H1 (cell line): Measurements from ENCODE around the gene TXN2. TPM values are rescaled to one million over a fixed set of nuclear protein-coding genes. Genes with fewer than 3 reads are reported as not detected.

Experiments used
- CTCF ChIA-PET: fragments of 300-600 bp; sonication (Branson Sonifier 250); formaldehyde crosslinking; loops from one replicate; lab custom pipeline; 2021; ENCODE audit not compliant: partially characterized antibody; lab: Charles Lee
- POLR2A ChIA-PET: fragments of 300-600 bp; sonication (Branson Sonifier 250); formaldehyde crosslinking; loops from one replicate; lab custom pipeline; 2021; ENCODE audit warnings: inconsistent platforms; ENCODE audit not compliant: partially characterized antibody; lab: Charles Lee
- DNase-seq, 2 experiments: peaks; one replicate each; pipeline versions ENCODE4 v3.0.0 to v3.0.0-alpha.2; 2010 to 2022; ENCODE audit warnings: low spot score in 2 of 2, low read depth in 1 of 2, mixed read lengths in 1 of 2
- FAIRE-seq: peaks from 2 replicates; lab custom pipeline; 2011; peaks lifted over from hg19 to GRCh38; lab: Jason Lieb, UNC
- H2AFZ ChIP-seq: 2 replicates; pipeline ENCODE4 v1.8.1; 2012; ENCODE audit warnings: low read length, inconsistent platforms
- H2AK5ac ChIP-seq: 2 replicates; pipeline ENCODE4 v1.6.1; 2013; ENCODE audit warnings: low read depth, low read length
- H2BK120ac ChIP-seq: replicated peaks from 2 replicates; pipeline ENCODE3; 2013; ENCODE audit warnings: low read depth, low read length, inconsistent platforms
- H2BK12ac ChIP-seq: 2 replicates; pipeline ENCODE4 v1.6.1; 2013; ENCODE audit warnings: low read depth, low read length
- H2BK15ac ChIP-seq: 2 replicates; pipeline ENCODE4 v1.6.1; 2013; ENCODE audit warnings: low read length
- H2BK20ac ChIP-seq: 2 replicates; pipeline ENCODE4 v1.6.1; 2013; ENCODE audit warnings: low read length
- H2BK5ac ChIP-seq: 2 replicates; pipeline ENCODE4 v1.6.1; 2013; ENCODE audit warnings: low read depth, low read length
- H3K14ac ChIP-seq: 2 replicates; pipeline ENCODE4 v1.6.1; 2013; ENCODE audit warnings: inconsistent platforms; ENCODE audit not compliant: insufficient read length
- H3K18ac ChIP-seq: 2 replicates; pipeline ENCODE4 v1.6.1; 2013; ENCODE audit warnings: low read length; ENCODE audit errors: extremely low read depth
- H3K23ac ChIP-seq: 2 replicates; pipeline ENCODE4 v1.6.1; 2013; ENCODE audit warnings: inconsistent platforms; ENCODE audit not compliant: insufficient read length
- H3K23me2 ChIP-seq: 2 replicates; pipeline ENCODE4 v1.6.1; 2013; ENCODE audit warnings: low read depth, low read length
- H3K27ac ChIP-seq: 2 replicates; pipeline ENCODE4 v1.6.1; 2011; ENCODE audit warnings: low read depth, low read length, inconsistent platforms
- H3K27me3 ChIP-seq, 4 experiments: replicated peaks in 1 of 4; 1 replicate in 1 of 4; 2 replicates in 3 of 4; pipeline versions ENCODE4 v1.6.1 to v1.8.1; 2011 to 2013; ENCODE audit warnings: low read length in 3 of 4, mild to moderate bottlenecking in 3 of 4, inconsistent platforms in 2 of 4, mixed read lengths in 2 of 4, moderate library complexity in 1 of 4; ENCODE audit not compliant: control insufficient read depth in 3 of 4, insufficient read depth in 3 of 4; ENCODE audit errors: extremely low read depth in 1 of 4
- H3K36me3 ChIP-seq, 4 experiments: 2 replicates each; pipeline versions ENCODE4 v1.6.1 to v1.8.1; 2011 to 2013; ENCODE audit warnings: mild to moderate bottlenecking in 4 of 4, low read length in 3 of 4, moderate library complexity in 2 of 4, control low read depth in 1 of 4, inconsistent platforms in 1 of 4; ENCODE audit not compliant: insufficient read depth in 4 of 4, control insufficient read depth in 2 of 4
- H3K4ac ChIP-seq: replicated peaks from 2 replicates; pipeline ENCODE3; 2013; ENCODE audit warnings: low read length, low read depth, mixed read lengths, inconsistent platforms; ENCODE audit not compliant: insufficient read length
- H3K4me1 ChIP-seq, 4 experiments: replicated peaks in 1 of 4; 1 replicate in 1 of 4; 2 replicates in 3 of 4; pipeline versions ENCODE4 v1.6.1 to v1.8.1; 2011 to 2013; ENCODE audit warnings: low read length in 3 of 4, inconsistent platforms in 2 of 4, mixed read lengths in 1 of 4; ENCODE audit not compliant: insufficient read depth in 4 of 4, control insufficient read depth in 3 of 4
- H3K4me2 ChIP-seq, 2 experiments: 2 replicates each; pipeline versions ENCODE4 v1.6.1 to v1.8.1; 2011 to 2013; ENCODE audit warnings: low read depth in 2 of 2, low read length in 2 of 2, control low read depth in 1 of 2, inconsistent platforms in 1 of 2, mild to moderate bottlenecking in 1 of 2; ENCODE audit not compliant: insufficient read depth in 1 of 2
- H3K4me3 ChIP-seq, 4 experiments: fragments of 200-600, 300-600 bp in 1 of 4; sonication (generic), shearing (Covaris generic), sonication (Bioruptor Twin) in 1 of 4; 2 replicates each; pipeline versions ENCODE4 v1.5.1 to v1.8.1; 2011 to 2016; ENCODE audit warnings: low read length in 4 of 4, low read depth in 3 of 4, control low read depth in 2 of 4, inconsistent platforms in 2 of 4, mild to moderate bottlenecking in 2 of 4, mixed read lengths in 1 of 4, moderate library complexity in 1 of 4; ENCODE audit not compliant: insufficient read depth in 2 of 4; ENCODE audit errors: extremely low read depth in 1 of 4
- H3K56ac ChIP-seq: replicated peaks from 2 replicates; pipeline ENCODE3; 2013; ENCODE audit warnings: low read depth, mild to moderate bottlenecking, mixed read lengths, low read length, inconsistent platforms; ENCODE audit not compliant: insufficient read length
- H3K79me1 ChIP-seq: 2 replicates; pipeline ENCODE4 v1.6.1; 2013; ENCODE audit warnings: low read depth, low read length, control low read depth
- H3K79me2 ChIP-seq, 2 experiments: 2 replicates each; pipeline versions ENCODE4 v1.6.1 to v1.8.1; 2012 to 2013; ENCODE audit warnings: low read length in 2 of 2, mild to moderate bottlenecking in 2 of 2, inconsistent platforms in 1 of 2; ENCODE audit not compliant: insufficient read depth in 2 of 2, control insufficient read depth in 1 of 2
- H3K9ac ChIP-seq, 4 experiments: replicated peaks in 1 of 4; 1 replicate in 1 of 4; 2 replicates in 3 of 4; pipeline versions ENCODE4 v1.6.1 to v1.8.1; 2011 to 2013; ENCODE audit warnings: low read depth in 3 of 4, low read length in 3 of 4, control low read depth in 2 of 4, mild to moderate bottlenecking in 2 of 4, moderate library complexity in 2 of 4, inconsistent platforms in 1 of 4; ENCODE audit errors: extremely low read depth in 1 of 4
- H3K9me3 ChIP-seq, 2 experiments: 2 replicates each; pipeline versions ENCODE4 v1.6.1 to v1.8.1; 2012 to 2013; ENCODE audit warnings: mild to moderate bottlenecking in 2 of 2, moderate library complexity in 2 of 2, control low read depth in 1 of 2, inconsistent platforms in 1 of 2, low read depth in 1 of 2, low read length in 1 of 2, mixed read lengths in 1 of 2; ENCODE audit not compliant: insufficient read depth in 2 of 2
- H4K20me1 ChIP-seq, 2 experiments: replicated peaks in 1 of 2; 2 replicates each; pipeline versions ENCODE3 to v1.8.1; 2011 to 2013; ENCODE audit warnings: inconsistent platforms in 2 of 2, low read length in 2 of 2, mild to moderate bottlenecking in 1 of 2; ENCODE audit not compliant: insufficient read depth in 2 of 2, control insufficient read depth in 1 of 2
- H4K5ac ChIP-seq: 2 replicates; pipeline ENCODE4 v1.6.1; 2013; ENCODE audit warnings: low read length, low read depth, mixed read lengths, inconsistent platforms; ENCODE audit not compliant: insufficient read length
- H4K8ac ChIP-seq: 2 replicates; pipeline ENCODE4 v1.8.0; 2013; ENCODE audit warnings: mild to moderate bottlenecking, moderate library complexity, low read length, inconsistent platforms; ENCODE audit not compliant: insufficient read depth; ENCODE audit errors: extremely low read depth
- H4K91ac ChIP-seq: replicated peaks from 2 replicates; pipeline ENCODE3; 2013; ENCODE audit warnings: low read length, mixed read lengths, inconsistent platforms; ENCODE audit not compliant: insufficient read length
- CBX8 ChIP-seq: fragments of 300-800, 300-1000 bp; sonication (generic); IDR thresholded peaks from 2 replicates; pipeline ENCODE4 v1.7.1; 2016; ENCODE audit warnings: low read depth, low read length, borderline replicate concordance
- KDM1A ChIP-seq: fragments of 200-600, 300-600 bp; sonication (generic); IDR thresholded peaks from 2 replicates; pipeline ENCODE4 v1.7.1; 2016; ENCODE audit warnings: mild to moderate bottlenecking, low read length, borderline replicate concordance
- NRF1 ChIP-seq: IDR thresholded peaks from 2 replicates; pipeline ENCODE4 v1.6.1; 2011; ENCODE audit warnings: mild to moderate bottlenecking, low read depth, low read length, improper control_type of control experiment
- POU5F1 ChIP-seq: IDR thresholded peaks from 2 replicates; pipeline ENCODE4 v1.6.1; 2011; ENCODE audit warnings: low read depth, mild to moderate bottlenecking, low read length, moderate library complexity
- TCF12 ChIP-seq: IDR thresholded peaks from 2 replicates; pipeline ENCODE4 v1.6.1; 2011; ENCODE audit warnings: low read depth, mild to moderate bottlenecking, low read length
- USF2 ChIP-seq: IDR thresholded peaks from 2 replicates; pipeline ENCODE4 v1.6.1; 2011; ENCODE audit warnings: low read length, improper control_type of control experiment
- ZNF274 ChIP-seq: IDR thresholded peaks from 2 replicates; pipeline ENCODE4 v1.7.0; 2012; ENCODE audit warnings: low read length, borderline replicate concordance; ENCODE audit errors: extremely low read depth
- WGBS, 2 experiments: shearing (Covaris generic) in 1 of 2; methylation state at CpG; one replicate each; pipeline versions ENCODE4 v1.1.6 to v1.1.7; 2013 to 2015; ENCODE audit warnings: low lambda C conversion rate in 2 of 2, mixed read lengths in 2 of 2, inconsistent platforms in 1 of 2, low coverage in 1 of 2, missing lambda C conversion rate in 1 of 2; ENCODE audit not compliant: insufficient replicate concordance in 2 of 2, insufficient coverage in 1 of 2, insufficient read length in 1 of 2; ENCODE audit errors: extremely low coverage in 1 of 2, missing lambda C conversion rate in 1 of 2; 5-methylcytosine and 5-hydroxymethylcytosine counted together
- polyA plus RNA-seq, 7 experiments: library from polyadenylated mRNA; depleted of rRNA in 3 of 7; stranded (reverse) in 5 of 7; unstranded in 2 of 7; fragments of >200 nt in 5 of 7; fragments of 200-250 nt in 2 of 7; gene quantifications; 1 replicate in 5 of 7; 2 replicates in 1 of 7; 4 replicates in 1 of 7; pipeline versions ENCODE4 v1.2.1 to v1.2.3, GENCODE V29; 2011 to 2013; ENCODE audit warnings: missing spikeins in 2 of 7, mixed read lengths in 2 of 7
- total RNA-seq: library from RNA; stranded (reverse); fragmentation: NEBNext Ultra II Directional; extraction: Animal tissue kit (Norgen Biotek cat#: 25700); gene quantifications from 2 replicates; pipeline ENCODE4 v1.2.1, GENCODE V29; 2021

TXN2 gene
- total and polyA plus RNA-seq, 2 of the 8 experiments (the other 6 are each of a cell fraction or from before 2014, with no cell fraction given): 47.5 to 116 TPM

- CTCF ChIA-PET: interaction anchor here (0.8 to 1.4 kb wide), 5 partner anchors 10 to 44 kb away, joined by 3 to 5 read pairs (median 3); no protein-coding TSS in a partner anchor
- Histone ChIP-seq H3K4me2 (no peak overlapping the region), H2BK120ac (no peak overlapping the region), H2BK12ac (no peak overlapping the region), H3K79me1 (no peaks in the 10 kb centered on the region), H4K8ac (no peak overlapping the region), H3K23ac (no peak overlapping the region), H3K4ac (no peak overlapping the region), H3K79me2 (no peaks in the 10 kb centered on the region), H4K91ac (no peak overlapping the region), H3K27me3 (no peaks in the 10 kb centered on the region), H2AFZ (no peak overlapping the region), H3K4me3 (no peak overlapping the region), H3K27ac (no peak overlapping the region), H3K18ac (no peak overlapping the region), H3K14ac (no peak overlapping the region), H3K9me3 (no peaks in the 10 kb centered on the region), H2BK20ac (no peak overlapping the region), H3K36me3 (no peaks in the 10 kb centered on the region), H4K20me1 (no peaks in the 10 kb centered on the region), H2BK15ac (peak overlapping the region; percentile 88; the same call in 1 of the 2 replicates), H3K4me1 (peaks cover 0 to 9% (median 3%) of the 10 kb centered on the region in 4 experiments; a peak in 5 of 7 replicates), H4K5ac (no peak overlapping the region), H3K9ac (no peak overlapping the region), H3K56ac (no peak overlapping the region), H3K23me2 (0 out of 2 replicates have a peak, but pooled peaks cover 2% of the 10 kb centered on the region), H2BK5ac (no peak overlapping the region), H2AK5ac (no peak overlapping the region; the same call in 1 of the 2 replicates)
- no peak for FAIRE-seq
- DNase-seq: no peak
- POLR2A ChIA-PET: interaction anchor here (0.6 to 5.3 kb wide), 2 partner anchors 12 to 61 kb away, joined by 4 to 33 read pairs; no protein-coding TSS in a partner anchor
- WGBS, 2 experiments: 91% methylated on average over 14 of the region's 14 CpGs; no CpG with 5 or more reads in 1 of the 2 experiments
- no peak for TF ChIP-seq KDM1A
- no peak for TF ChIP-seq POU5F1
- no peak for TF ChIP-seq ZNF274
- TF ChIP-seq CBX8: no peak
- TF ChIP-seq USF2: no peak
- TF ChIP-seq TCF12: no peak
- no peak for TF ChIP-seq NRF1
Observed at GRCh38 chr22:36422287-36423014, 59.0 kb downstream of the TXN2 start.
